ENCODE results near the gene MFRP.

DNA sequence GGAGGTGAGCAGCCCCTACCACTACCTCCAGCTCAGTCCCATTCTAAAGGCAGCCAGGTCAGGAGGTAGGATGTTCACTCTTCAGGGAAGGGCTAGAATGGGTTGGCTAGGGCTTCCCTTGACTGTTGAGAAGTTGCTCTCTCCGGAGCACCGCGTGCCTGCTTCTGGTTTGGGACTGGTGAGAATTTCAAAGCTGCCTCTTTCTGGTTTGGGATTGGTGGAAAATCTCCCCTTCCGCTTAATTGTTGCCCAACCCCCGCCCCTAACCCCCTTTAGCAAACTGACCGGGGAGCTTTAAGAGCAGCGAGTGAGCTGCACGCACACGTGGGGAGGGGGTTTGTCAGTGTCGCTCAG, 34.3 kb upstream of the MFRP start:
- no peak for TF ChIP-seq EP300 (IDR thresholded peaks at IDR 0.05)
- TF ChIP-seq, protein P1, sequence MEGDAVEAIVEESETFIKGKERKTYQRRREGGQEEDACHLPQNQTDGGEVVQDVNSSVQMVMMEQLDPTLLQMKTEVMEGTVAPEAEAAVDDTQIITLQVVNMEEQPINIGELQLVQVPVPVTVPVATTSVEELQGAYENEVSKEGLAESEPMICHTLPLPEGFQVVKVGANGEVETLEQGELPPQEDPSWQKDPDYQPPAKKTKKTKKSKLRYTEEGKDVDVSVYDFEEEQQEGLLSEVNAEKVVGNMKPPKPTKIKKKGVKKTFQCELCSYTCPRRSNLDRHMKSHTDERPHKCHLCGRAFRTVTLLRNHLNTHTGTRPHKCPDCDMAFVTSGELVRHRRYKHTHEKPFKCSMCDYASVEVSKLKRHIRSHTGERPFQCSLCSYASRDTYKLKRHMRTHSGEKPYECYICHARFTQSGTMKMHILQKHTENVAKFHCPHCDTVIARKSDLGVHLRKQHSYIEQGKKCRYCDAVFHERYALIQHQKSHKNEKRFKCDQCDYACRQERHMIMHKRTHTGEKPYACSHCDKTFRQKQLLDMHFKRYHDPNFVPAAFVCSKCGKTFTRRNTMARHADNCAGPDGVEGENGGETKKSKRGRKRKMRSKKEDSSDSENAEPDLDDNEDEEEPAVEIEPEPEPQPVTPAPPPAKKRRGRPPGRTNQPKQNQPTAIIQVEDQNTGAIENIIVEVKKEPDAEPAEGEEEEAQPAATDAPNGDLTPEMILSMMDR (IDR thresholded peaks at IDR 0.05): no peak
- TF ChIP-seq POLR2A (IDR thresholded peaks at IDR 0.05): no peak

All from ovary (tissue), 3 donors.